ENCODE measurements around the gene KRT10. TPM values are rescaled to one million over a fixed set of nuclear protein-coding genes. Genes with fewer than 3 reads are reported as not detected.

The KRT10 gene
- total RNA-seq, 1 donor from 2014 or later: 37.5 TPM

- H3K27me3 Mint-ChIP-seq: peaks cover 51% of the 10 kb centered on the region
- DNase-seq (ENCODE audit: low spot score, unreplicated experiment): no peak
Observed at GRCh38 chr17:40813804-40814203, 8.6 kb downstream of the KRT10 start.

GRCh38 chr17:40812639-40813038 is 9.8 kb downstream of the KRT10 start:
- Mint-ChIP-seq H3K4me1 (ENCODE audit: low read depth) (peaks cover 1% of the 10 kb centered on the region), H3K4me3 (ENCODE audit: low read depth) (no peak overlapping the region), H3K27ac (no peak overlapping the region), H3K36me3 (ENCODE audit: insufficient read depth) (peaks cover 11% of the 10 kb centered on the region), H3K27me3 (peaks cover 61% of the 10 kb centered on the region), H3K9me3 (ENCODE audit: low read depth) (no peaks in the 10 kb centered on the region)
- TF ChIP-seq CTCF (IDR thresholded peaks at IDR 0.05; ENCODE audit: unreplicated experiment): no peak
- DNase-seq (ENCODE audit: low spot score, unreplicated experiment): no peak

More at GRCh38 chr17:40813804-40814203, 8.6 kb downstream of the KRT10 start:
- H3K4me1 Mint-ChIP-seq (ENCODE audit: low read depth): peaks cover 1% of the 10 kb centered on the region
- H3K36me3 Mint-ChIP-seq (ENCODE audit: insufficient read depth): peaks cover 11% of the 10 kb centered on the region
- no peak overlapping the region for H3K27ac Mint-ChIP-seq
- TF ChIP-seq CTCF (IDR thresholded peaks at IDR 0.05; ENCODE audit: unreplicated experiment): no peak
- H3K4me3 Mint-ChIP-seq (ENCODE audit: low read depth): no peak overlapping the region
- no peaks in the 10 kb centered on the region for H3K9me3 Mint-ChIP-seq (ENCODE audit: low read depth)

GRCh38 chr17:40810494-40810893 is 11.9 kb downstream of the KRT10 start:
- Mint-ChIP-seq H3K36me3 (ENCODE audit: insufficient read depth) (no peaks in the 10 kb centered on the region), H3K27ac (no peak overlapping the region), H3K4me1 (ENCODE audit: low read depth) (no peaks in the 10 kb centered on the region), H3K27me3 (peaks cover 75% of the 10 kb centered on the region), H3K4me3 (ENCODE audit: low read depth) (no peak overlapping the region), H3K9me3 (ENCODE audit: low read depth) (no peaks in the 10 kb centered on the region)
- TF ChIP-seq CTCF (IDR thresholded peaks at IDR 0.05; ENCODE audit: unreplicated experiment): no peak
- no peak for DNase-seq (ENCODE audit: low spot score, unreplicated experiment)

- Mint-ChIP-seq H3K36me3 (ENCODE audit: insufficient read depth) (no peaks in the 10 kb centered on the region), H3K4me3 (ENCODE audit: low read depth) (no peak overlapping the region), H3K27ac (no peak overlapping the region), H3K27me3 (peaks cover 80% of the 10 kb centered on the region), H3K4me1 (ENCODE audit: low read depth) (no peaks in the 10 kb centered on the region), H3K9me3 (ENCODE audit: low read depth) (no peaks in the 10 kb centered on the region)
- DNase-seq (ENCODE audit: low spot score, unreplicated experiment): no peak
- TF ChIP-seq CTCF (IDR thresholded peaks at IDR 0.05; ENCODE audit: unreplicated experiment): no peak
Observed at GRCh38 chr17:40809721-40810421, 12.5 kb downstream of the KRT10 start.

GRCh38 chr17:40806131-40806530 is 16.3 kb downstream of the KRT10 start:
- Mint-ChIP-seq H3K4me3 (ENCODE audit: low read depth) (no peak overlapping the region), H3K27me3 (peaks cover 47% of the 10 kb centered on the region), H3K9me3 (ENCODE audit: low read depth) (no peaks in the 10 kb centered on the region), H3K4me1 (ENCODE audit: low read depth) (peaks cover 2% of the 10 kb centered on the region), H3K27ac (no peak overlapping the region), H3K36me3 (ENCODE audit: insufficient read depth) (no peaks in the 10 kb centered on the region)
- DNase-seq (ENCODE audit: low spot score, unreplicated experiment): no peak
- no peak for TF ChIP-seq CTCF (IDR thresholded peaks at IDR 0.05; ENCODE audit: unreplicated experiment)

Measured in progenitor cell of endocrine pancreas (in vitro differentiated cells).